H1 (cell line): ENCODE measurements around the gene IRS1. TPM values are rescaled to one million over a fixed set of nuclear protein-coding genes. Genes with fewer than 3 reads are reported as not detected.

Source experiments
- CTCF ChIA-PET: fragments of 300-600 bp; sonication (Branson Sonifier 250); formaldehyde crosslinking; loops from one replicate; lab custom pipeline; 2021; ENCODE audit not compliant: partially characterized antibody; lab: Charles Lee
- POLR2A ChIA-PET: fragments of 300-600 bp; sonication (Branson Sonifier 250); formaldehyde crosslinking; loops from one replicate; lab custom pipeline; 2021; ENCODE audit warnings: inconsistent platforms; ENCODE audit not compliant: partially characterized antibody; lab: Charles Lee
- DNase-seq, 2 experiments: peaks; one replicate each; pipeline versions ENCODE4 v3.0.0 to v3.0.0-alpha.2; 2010 to 2022; ENCODE audit warnings: low spot score in 2 of 2, low read depth in 1 of 2, mixed read lengths in 1 of 2
- FAIRE-seq: peaks from 2 replicates; lab custom pipeline; 2011; peaks lifted over from hg19 to GRCh38; lab: Jason Lieb, UNC
- H2AFZ ChIP-seq: 2 replicates; pipeline ENCODE4 v1.8.1; 2012; ENCODE audit warnings: low read length, inconsistent platforms
- H2AK5ac ChIP-seq: 2 replicates; pipeline ENCODE4 v1.6.1; 2013; ENCODE audit warnings: low read depth, low read length
- H2BK120ac ChIP-seq: replicated peaks from 2 replicates; pipeline ENCODE3; 2013; ENCODE audit warnings: low read depth, low read length, inconsistent platforms
- H2BK12ac ChIP-seq: 2 replicates; pipeline ENCODE4 v1.6.1; 2013; ENCODE audit warnings: low read depth, low read length
- H2BK15ac ChIP-seq: 2 replicates; pipeline ENCODE4 v1.6.1; 2013; ENCODE audit warnings: low read length
- H2BK20ac ChIP-seq: 2 replicates; pipeline ENCODE4 v1.6.1; 2013; ENCODE audit warnings: low read length
- H2BK5ac ChIP-seq: 2 replicates; pipeline ENCODE4 v1.6.1; 2013; ENCODE audit warnings: low read depth, low read length
- H3K14ac ChIP-seq: 2 replicates; pipeline ENCODE4 v1.6.1; 2013; ENCODE audit warnings: inconsistent platforms; ENCODE audit not compliant: insufficient read length
- H3K18ac ChIP-seq: 2 replicates; pipeline ENCODE4 v1.6.1; 2013; ENCODE audit warnings: low read length; ENCODE audit errors: extremely low read depth
- H3K23ac ChIP-seq: 2 replicates; pipeline ENCODE4 v1.6.1; 2013; ENCODE audit warnings: inconsistent platforms; ENCODE audit not compliant: insufficient read length
- H3K23me2 ChIP-seq: 2 replicates; pipeline ENCODE4 v1.6.1; 2013; ENCODE audit warnings: low read depth, low read length
- H3K27ac ChIP-seq: 2 replicates; pipeline ENCODE4 v1.6.1; 2011; ENCODE audit warnings: low read depth, low read length, inconsistent platforms
- H3K27me3 ChIP-seq, 4 experiments: replicated peaks in 1 of 4; 1 replicate in 1 of 4; 2 replicates in 3 of 4; pipeline versions ENCODE4 v1.6.1 to v1.8.1; 2011 to 2013; ENCODE audit warnings: low read length in 3 of 4, mild to moderate bottlenecking in 3 of 4, inconsistent platforms in 2 of 4, mixed read lengths in 2 of 4, moderate library complexity in 1 of 4; ENCODE audit not compliant: control insufficient read depth in 3 of 4, insufficient read depth in 3 of 4; ENCODE audit errors: extremely low read depth in 1 of 4
- H3K36me3 ChIP-seq, 4 experiments: 2 replicates each; pipeline versions ENCODE4 v1.6.1 to v1.8.1; 2011 to 2013; ENCODE audit warnings: mild to moderate bottlenecking in 4 of 4, low read length in 3 of 4, moderate library complexity in 2 of 4, control low read depth in 1 of 4, inconsistent platforms in 1 of 4; ENCODE audit not compliant: insufficient read depth in 4 of 4, control insufficient read depth in 2 of 4
- H3K4ac ChIP-seq: replicated peaks from 2 replicates; pipeline ENCODE3; 2013; ENCODE audit warnings: low read length, low read depth, mixed read lengths, inconsistent platforms; ENCODE audit not compliant: insufficient read length
- H3K4me1 ChIP-seq, 4 experiments: replicated peaks in 1 of 4; 1 replicate in 1 of 4; 2 replicates in 3 of 4; pipeline versions ENCODE4 v1.6.1 to v1.8.1; 2011 to 2013; ENCODE audit warnings: low read length in 3 of 4, inconsistent platforms in 2 of 4, mixed read lengths in 1 of 4; ENCODE audit not compliant: insufficient read depth in 4 of 4, control insufficient read depth in 3 of 4
- H3K4me2 ChIP-seq, 2 experiments: 2 replicates each; pipeline versions ENCODE4 v1.6.1 to v1.8.1; 2011 to 2013; ENCODE audit warnings: low read depth in 2 of 2, low read length in 2 of 2, control low read depth in 1 of 2, inconsistent platforms in 1 of 2, mild to moderate bottlenecking in 1 of 2; ENCODE audit not compliant: insufficient read depth in 1 of 2
- H3K4me3 ChIP-seq, 4 experiments: fragments of 200-600, 300-600 bp in 1 of 4; sonication (generic), shearing (Covaris generic), sonication (Bioruptor Twin) in 1 of 4; 2 replicates each; pipeline versions ENCODE4 v1.5.1 to v1.8.1; 2011 to 2016; ENCODE audit warnings: low read length in 4 of 4, low read depth in 3 of 4, control low read depth in 2 of 4, inconsistent platforms in 2 of 4, mild to moderate bottlenecking in 2 of 4, mixed read lengths in 1 of 4, moderate library complexity in 1 of 4; ENCODE audit not compliant: insufficient read depth in 2 of 4; ENCODE audit errors: extremely low read depth in 1 of 4
- H3K56ac ChIP-seq: replicated peaks from 2 replicates; pipeline ENCODE3; 2013; ENCODE audit warnings: low read depth, mild to moderate bottlenecking, mixed read lengths, low read length, inconsistent platforms; ENCODE audit not compliant: insufficient read length
- H3K79me1 ChIP-seq: 2 replicates; pipeline ENCODE4 v1.6.1; 2013; ENCODE audit warnings: low read depth, low read length, control low read depth
- H3K79me2 ChIP-seq, 2 experiments: 2 replicates each; pipeline versions ENCODE4 v1.6.1 to v1.8.1; 2012 to 2013; ENCODE audit warnings: low read length in 2 of 2, mild to moderate bottlenecking in 2 of 2, inconsistent platforms in 1 of 2; ENCODE audit not compliant: insufficient read depth in 2 of 2, control insufficient read depth in 1 of 2
- H3K9ac ChIP-seq, 4 experiments: replicated peaks in 1 of 4; 1 replicate in 1 of 4; 2 replicates in 3 of 4; pipeline versions ENCODE4 v1.6.1 to v1.8.1; 2011 to 2013; ENCODE audit warnings: low read depth in 3 of 4, low read length in 3 of 4, control low read depth in 2 of 4, mild to moderate bottlenecking in 2 of 4, moderate library complexity in 2 of 4, inconsistent platforms in 1 of 4; ENCODE audit errors: extremely low read depth in 1 of 4
- H3K9me3 ChIP-seq, 2 experiments: 2 replicates each; pipeline versions ENCODE4 v1.6.1 to v1.8.1; 2012 to 2013; ENCODE audit warnings: mild to moderate bottlenecking in 2 of 2, moderate library complexity in 2 of 2, control low read depth in 1 of 2, inconsistent platforms in 1 of 2, low read depth in 1 of 2, low read length in 1 of 2, mixed read lengths in 1 of 2; ENCODE audit not compliant: insufficient read depth in 2 of 2
- H4K20me1 ChIP-seq, 2 experiments: replicated peaks in 1 of 2; 2 replicates each; pipeline versions ENCODE3 to v1.8.1; 2011 to 2013; ENCODE audit warnings: inconsistent platforms in 2 of 2, low read length in 2 of 2, mild to moderate bottlenecking in 1 of 2; ENCODE audit not compliant: insufficient read depth in 2 of 2, control insufficient read depth in 1 of 2
- H4K5ac ChIP-seq: 2 replicates; pipeline ENCODE4 v1.6.1; 2013; ENCODE audit warnings: low read length, low read depth, mixed read lengths, inconsistent platforms; ENCODE audit not compliant: insufficient read length
- H4K8ac ChIP-seq: 2 replicates; pipeline ENCODE4 v1.8.0; 2013; ENCODE audit warnings: mild to moderate bottlenecking, moderate library complexity, low read length, inconsistent platforms; ENCODE audit not compliant: insufficient read depth; ENCODE audit errors: extremely low read depth
- H4K91ac ChIP-seq: replicated peaks from 2 replicates; pipeline ENCODE3; 2013; ENCODE audit warnings: low read length, mixed read lengths, inconsistent platforms; ENCODE audit not compliant: insufficient read length
- EP300 ChIP-seq, 2 experiments: IDR thresholded peaks; 1 replicate in 1 of 2; 2 replicates in 1 of 2; pipeline ENCODE4 v1.6.1; 2011 to 2012; ENCODE audit warnings: low read depth in 2 of 2, low read length in 2 of 2, mild to moderate bottlenecking in 2 of 2, borderline replicate concordance in 1 of 2, inconsistent platforms in 1 of 2, moderate library complexity in 1 of 2
- KDM4A ChIP-seq: IDR thresholded peaks from one replicate; pipeline ENCODE4 v1.7.1; 2012; ENCODE audit warnings: low read depth, mild to moderate bottlenecking, moderate library complexity, low read length, inconsistent platforms; ENCODE audit not compliant: severe bottlenecking
- KDM5A ChIP-seq: fragments of 200-600 bp; IDR thresholded peaks from 2 replicates; pipeline ENCODE4 v1.7.1; 2012; ENCODE audit warnings: mild to moderate bottlenecking, low read length, inconsistent platforms, mixed read lengths
- NANOG ChIP-seq: IDR thresholded peaks from 2 replicates; pipeline ENCODE4 v1.6.1; 2011; ENCODE audit warnings: low read length, low read depth, mild to moderate bottlenecking, inconsistent platforms; ENCODE audit not compliant: insufficient read depth, poor library complexity, severe bottlenecking
- NRF1 ChIP-seq: IDR thresholded peaks from 2 replicates; pipeline ENCODE4 v1.6.1; 2011; ENCODE audit warnings: mild to moderate bottlenecking, low read depth, low read length, improper control_type of control experiment
- SIN3A ChIP-seq, 2 experiments: IDR thresholded peaks in 1 of 2; conservative IDR thresholded peaks in 1 of 2; 2 replicates each; pipeline ENCODE4 v1.6.1; 2011 to 2012; ENCODE audit warnings: low read length in 2 of 2, improper control_type of control experiment in 1 of 2, low read depth in 1 of 2, mild to moderate bottlenecking in 1 of 2
- SIX5 ChIP-seq: IDR thresholded peaks from 2 replicates; pipeline ENCODE4 v1.6.1; 2011; ENCODE audit warnings: mild to moderate bottlenecking, low read depth, low read length
- SP4 ChIP-seq: IDR thresholded peaks from 2 replicates; pipeline ENCODE4 v1.6.1; 2012; ENCODE audit warnings: low read length, inconsistent platforms
- TEAD4 ChIP-seq: IDR thresholded peaks from 2 replicates; pipeline ENCODE4 v1.6.1; 2012; ENCODE audit warnings: low read depth, low read length, inconsistent platforms, mixed read lengths
- WGBS, 2 experiments: shearing (Covaris generic) in 1 of 2; methylation state at CpG; one replicate each; pipeline versions ENCODE4 v1.1.6 to v1.1.7; 2013 to 2015; ENCODE audit warnings: low lambda C conversion rate in 2 of 2, mixed read lengths in 2 of 2, inconsistent platforms in 1 of 2, low coverage in 1 of 2, missing lambda C conversion rate in 1 of 2; ENCODE audit not compliant: insufficient replicate concordance in 2 of 2, insufficient coverage in 1 of 2, insufficient read length in 1 of 2; ENCODE audit errors: extremely low coverage in 1 of 2, missing lambda C conversion rate in 1 of 2; 5-methylcytosine and 5-hydroxymethylcytosine counted together
- polyA plus RNA-seq, 7 experiments: library from polyadenylated mRNA; depleted of rRNA in 3 of 7; stranded (reverse) in 5 of 7; unstranded in 2 of 7; fragments of >200 nt in 5 of 7; fragments of 200-250 nt in 2 of 7; gene quantifications; 1 replicate in 5 of 7; 2 replicates in 1 of 7; 4 replicates in 1 of 7; pipeline versions ENCODE4 v1.2.1 to v1.2.3, GENCODE V29; 2011 to 2013; ENCODE audit warnings: missing spikeins in 2 of 7, mixed read lengths in 2 of 7
- total RNA-seq: library from RNA; stranded (reverse); fragmentation: NEBNext Ultra II Directional; extraction: Animal tissue kit (Norgen Biotek cat#: 25700); gene quantifications from 2 replicates; pipeline ENCODE4 v1.2.1, GENCODE V29; 2021
- TF ChIP-seq, protein P1 (sequence below): IDR thresholded peaks from 2 replicates; pipeline ENCODE4 v1.6.1; 2011; ENCODE audit warnings: low read length, improper control_type of control experiment

Gene IRS1
- total and polyA plus RNA-seq, 2 of the 8 experiments (the other 6 are each of a cell fraction or from before 2014, with no cell fraction given) = 9.1 to 26.9 TPM

GRCh38 chr2:226747288-226747687, 52.3 kb downstream of the IRS1 start:
- Histone ChIP-seq H3K4me1 (peaks cover 0 to 2% (median 0%) of the 10 kb centered on the region in 4 experiments; a peak in 3 of 7 replicates), H4K5ac (no peak overlapping the region), H2BK120ac (no peak overlapping the region), H3K23me2 (no peaks in the 10 kb centered on the region), H3K14ac (no peak overlapping the region), H2BK5ac (no peak overlapping the region), H3K27ac (no peak overlapping the region), H3K79me1 (no peaks in the 10 kb centered on the region), H3K36me3 (no peaks in the 10 kb centered on the region), H2AFZ (no peak overlapping the region), H3K23ac (no peak overlapping the region), H3K27me3 (no peaks in the 10 kb centered on the region), H3K4me2 (no peak overlapping the region), H3K79me2 (peaks cover 0 to 11% of the 10 kb centered on the region in 2 experiments; a peak in 1 of 4 replicates), H2AK5ac (no peak overlapping the region), H3K9me3 (0 out of 4 replicates have a peak, but pooled peaks cover 0 to 3% of the 10 kb centered on the region in 2 experiments), H2BK20ac (no peak overlapping the region), H3K4me3 (no peak overlapping the region), H3K9ac (no peak overlapping the region), H2BK15ac (no peak overlapping the region), H3K4ac (no peak overlapping the region), H4K8ac (no peak overlapping the region), H3K18ac (no peak overlapping the region), H2BK12ac (no peak overlapping the region), H4K91ac (no peak overlapping the region), H4K20me1 (no peaks in the 10 kb centered on the region), H3K56ac (no peak overlapping the region)
- FAIRE-seq (no peak), DNase-seq (no peak)
- CTCF ChIA-PET = interaction anchor here (1.0 kb wide), 1 partner anchor 14 kb away, joined by 8 read pairs; no protein-coding TSS in a partner anchor
- POLR2A ChIA-PET = no interaction called here
- 91% methylated on average over 3 of the region's 3 CpGs; no CpG with 5 or more reads in 1 of the 2 experiments for WGBS, 2 experiments
- no peak for TF ChIP-seq KDM4A
- no peak for TF ChIP-seq NRF1
- no peak for TF ChIP-seq SP4
- TF ChIP-seq TEAD4 = no peak
- TF ChIP-seq KDM5A = no peak
- TF ChIP-seq SIX5 = no peak
- TF ChIP-seq SIN3A (conservative IDR thresholded peaks at IDR 0.05 in 1 of 2, IDR thresholded peaks at IDR 0.05 in 1 of 2; ENCODE audit: low read depth in 1 of 2, low read length in 2 of 2) = no peak
- TF ChIP-seq NANOG = no peak
- no peak for TF ChIP-seq EP300 (IDR thresholded peaks at IDR 0.05; ENCODE audit: borderline replicate concordance in 1 of 2, low read depth in 2 of 2, low read length in 2 of 2)
- TF ChIP-seq, protein P1, sequence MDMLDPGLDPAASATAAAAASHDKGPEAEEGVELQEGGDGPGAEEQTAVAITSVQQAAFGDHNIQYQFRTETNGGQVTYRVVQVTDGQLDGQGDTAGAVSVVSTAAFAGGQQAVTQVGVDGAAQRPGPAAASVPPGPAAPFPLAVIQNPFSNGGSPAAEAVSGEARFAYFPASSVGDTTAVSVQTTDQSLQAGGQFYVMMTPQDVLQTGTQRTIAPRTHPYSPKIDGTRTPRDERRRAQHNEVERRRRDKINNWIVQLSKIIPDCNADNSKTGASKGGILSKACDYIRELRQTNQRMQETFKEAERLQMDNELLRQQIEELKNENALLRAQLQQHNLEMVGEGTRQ = no peak
